ENCODE measurements around the gene SSH2.

The SSH2 gene

GRCh38 chr17:29611351-29612093, 318.5 kb downstream of the SSH2 start:
- DNase-seq (ENCODE audit: low spot score), result no peak

- no peak for DNase-seq (ENCODE audit: low spot score)
These were observed 319.6 kb downstream of the SSH2 start for GRCh38 chr17:29610395-29610794.

GRCh38 chr17:29608986-29609385, 321.0 kb downstream of the SSH2 start:
- no peak for DNase-seq (ENCODE audit: low spot score)

GRCh38 chr17:29607557-29608195, 322.4 kb downstream of the SSH2 start:
- no peak for DNase-seq (ENCODE audit: low spot score)

- no peak for DNase-seq (ENCODE audit: low spot score)
These were observed 326.8 kb downstream of the SSH2 start for GRCh38 chr17:29603109-29603674.

GRCh38 chr17:29597361-29598172, 332.5 kb downstream of the SSH2 start:
- DNase-seq (ENCODE audit: low spot score), result no peak

GRCh38 chr17:29596811-29597210, 333.2 kb downstream of the SSH2 start:
- DNase-seq (ENCODE audit: low spot score), result no peak

- no peak for DNase-seq (ENCODE audit: low spot score)
These were observed 333.9 kb downstream of the SSH2 start for GRCh38 chr17:29595943-29596774.

- no peak for DNase-seq (ENCODE audit: low spot score)
These were observed 334.7 kb downstream of the SSH2 start for GRCh38 chr17:29595107-29595942.

GRCh38 chr17:29594519-29595090, 335.4 kb downstream of the SSH2 start:
- DNase-seq (ENCODE audit: low spot score), result no peak

GRCh38 chr17:29593591-29594518, 336.2 kb downstream of the SSH2 start:
- DNase-seq (ENCODE audit: low spot score), result no peak

- no peak for DNase-seq (ENCODE audit: low spot score)
These were observed 337.0 kb downstream of the SSH2 start, which contains the start of gene ANKRD13B for GRCh38 chr17:29592850-29593551. Gene ANKRD13B, plus strand, starts transcription at chr17:29593132. Its CDS starts 490 bp downstream, at chr17:29593622.

- peak; percentile 87 for DNase-seq (ENCODE audit: low spot score)
These were observed 338.1 kb downstream of the SSH2 start for GRCh38 chr17:29591737-29592608.

- peak; percentile 42 for DNase-seq (ENCODE audit: low spot score)
These were observed 338.8 kb downstream of the SSH2 start for GRCh38 chr17:29591146-29591736.

- no peak for DNase-seq (ENCODE audit: low spot score)
These were observed 339.4 kb downstream of the SSH2 start for GRCh38 chr17:29590411-29591145.

Data from germinal center (tissue), 1 donor.